K562 (cell line): ENCODE measurements around the gene MYL10. TPM values are rescaled to one million over a fixed set of nuclear protein-coding genes. Genes with fewer than 3 reads are reported as not detected.

ENCODE experiments used
- CBX3 ChIP-seq, 2 experiments: IDR thresholded peaks; 1 replicate in 1 of 2; 2 replicates in 1 of 2; pipeline ENCODE4 v1.6.1; 2012; ENCODE audit warnings: inconsistent platforms in 2 of 2, low read length in 2 of 2, borderline replicate concordance in 1 of 2, control low read depth in 1 of 2
- FOS ChIP-seq: IDR thresholded peaks from 3 replicates; pipeline ENCODE4 v1.6.1; 2011; ENCODE audit not compliant: insufficient read length; ENCODE audit errors: extremely low read depth
- GTF2B ChIP-seq: IDR thresholded peaks from 2 replicates; pipeline ENCODE4 v1.6.1; 2011; ENCODE audit not compliant: insufficient read length; ENCODE audit errors: extremely low read depth
- SOX6 ChIP-seq: fragments of 450-650 bp; IDR thresholded peaks from 2 replicates; pipeline ENCODE4 v1.6.1; 2014; ENCODE audit warnings: mild to moderate bottlenecking
- ZBTB40 ChIP-seq, 2 experiments: fragments of 450-650 bp in 1 of 2; sonication (generic) in 1 of 2; formaldehyde crosslinking in 1 of 2; IDR thresholded peaks; 2 replicates each; pipeline versions ENCODE4 v1.7.1 to v1.9.0; 2016 to 2022; ENCODE audit warnings: inconsistent platforms in 1 of 2, mild to moderate bottlenecking in 1 of 2, missing genetic modification reagents in 1 of 2
- ZBTB8A ChIP-seq: fragments of 450-650 bp; IDR thresholded peaks from 2 replicates; pipeline ENCODE4 v1.6.1; 2018; ENCODE audit warnings: mild to moderate bottlenecking, moderate library complexity; ENCODE audit not compliant: partially characterized antibody
- polyA plus RNA-seq, 8 experiments: library from polyadenylated mRNA; depleted of rRNA in 4 of 8; stranded (reverse) in 5 of 8; unstranded in 3 of 8; fragments of >200 nt; fragmentation: Nextera tagmentation in 2 of 8; fragmentation: Illumina TruSeq in 1 of 8; extraction: Ambion mirVana in 2 of 8; extraction: Trizol in 1 of 8; gene quantifications; 2 replicates each; pipeline versions ENCODE4 v1.2.1 to v1.2.3, GENCODE V29; 2011 to 2014; ENCODE audit warnings: inconsistent platforms in 1 of 8, missing spikeins in 1 of 8
- total RNA-seq, 7 experiments: library from RNA; depleted of rRNA in 6 of 7; stranded (reverse); fragments of >200 nt in 6 of 7; fragmentation: Illumina TruSeq in 2 of 7; extraction: Trizol in 2 of 7; gene quantifications; 2 replicates each; pipeline versions ENCODE4 v1.2.1 to v1.2.3, GENCODE V29; 2011 to 2021; ENCODE audit warnings: low replicate concordance in 1 of 7

The MYL10 gene
- total and polyA plus RNA-seq, 9 of the 15 experiments (the other 6 are each of a cell fraction or from before 2014, with no cell fraction given), result not detected

- no peak for TF ChIP-seq ZBTB40 (IDR thresholded peaks at IDR 0.05)
- TF ChIP-seq ZBTB40 (CRISPR knock-in tag; IDR thresholded peaks at IDR 0.05), result no peak
- no peak for TF ChIP-seq SOX6
- no peak for TF ChIP-seq GTF2B
- TF ChIP-seq ZBTB8A, result no peak
- no peak for TF ChIP-seq FOS
- no peak for TF ChIP-seq CBX3 (IDR thresholded peaks at IDR 0.05; ENCODE audit: borderline replicate concordance in 1 of 2, low read length in 2 of 2)
Measured at GRCh38 chr7:101666741-101667140, 37.6 kb upstream of the MYL10 start (continued).
